Adrenal gland (tissue), 12 donors: Measurements from ENCODE around the gene LEF1. TPM values are rescaled to one million over a fixed set of nuclear protein-coding genes. Genes with fewer than 3 reads are reported as not detected.

Source experiments
- DNase-seq, 7 donors: peaks; one replicate each; pipeline ENCODE4 v3.0.0-alpha.2; 2019 to 2020
- H3K27ac ChIP-seq, 5 donors: fragments of 200-600 bp; sonication (generic) in 4 of 5; 1 replicate in 3 of 5; 2 replicates in 2 of 5; pipeline versions ENCODE4 v1.5.1 to v1.8.0; 2016 to 2020; ENCODE audit warnings: mild to moderate bottlenecking in 1 of 5
- H3K27me3 ChIP-seq: fragments of 200-600 bp; 2 replicates; pipeline ENCODE4 v1.8.0; 2021
- H3K36me3 ChIP-seq, 2 donors: fragments of 200-600 bp; replicated peaks in 1 of 2; 1 replicate in 1 of 2; 2 replicates in 1 of 2; pipeline versions ENCODE4 v1.5.1 to v1.8.0; 2018 to 2022
- H3K4me1 ChIP-seq, 2 donors: fragments of 200-600 bp; replicated peaks in 1 of 2; 1 replicate in 1 of 2; 2 replicates in 1 of 2; pipeline versions ENCODE4 v1.5.1 to v1.8.0; 2018 to 2021
- H3K4me3 ChIP-seq, 4 donors: fragments of 200-600 bp; sonication (generic) in 3 of 4; one replicate each; pipeline ENCODE4 v1.5.1; 2016 to 2018
- H3K9me3 ChIP-seq, 3 donors: fragments of 200-600 bp; sonication (generic) in 1 of 3; replicated peaks in 1 of 3; 1 replicate in 2 of 3; 2 replicates in 1 of 3; pipeline versions ENCODE4 v1.5.1 to v1.8.0; 2016 to 2021
- CTCF ChIP-seq, 6 experiments: fragments of 450-650 bp in 4 of 6; fragments of 200-600 bp in 2 of 6; sonication (generic) in 1 of 6; IDR thresholded peaks; 1 replicate in 5 of 6; 2 replicates in 1 of 6; pipeline versions ENCODE4 v1.5.1 to v1.8.0; 2016 to 2021; ENCODE audit warnings: antibody characterized with exemption in 6 of 6, mild to moderate bottlenecking in 2 of 6, moderate library complexity in 1 of 6
- POLR2A ChIP-seq, 2 donors: fragments of 450-650 bp; IDR thresholded peaks; one replicate each; pipeline ENCODE4 v1.6.1; 2017; ENCODE audit warnings: antibody characterized with exemption in 2 of 2, mild to moderate bottlenecking in 2 of 2, moderate library complexity in 1 of 2
- WGBS, 4 donors: extraction: QIAGEN DNeasy Blood & Tissue Kit in 2 of 4; methylation state at CpG; one replicate each; pipeline versions ENCODE4 v1.1.5 to v1.1.7; 2013 to 2017; 5-methylcytosine and 5-hydroxymethylcytosine counted together
- intact Hi-C, 2 donors: fragments of 100-400 bp; cut with DNase I; formaldehyde crosslinking; loops; one replicate each; pipeline versions ENCODE4 v1.14.1 to v1.15.0; 2022 to 2023
- polyA plus RNA-seq, 3 donors: library from polyadenylated mRNA; stranded (reverse); fragments of 200-250 nt in 2 of 3; fragments of 350-450 nt in 1 of 3; fragmentation: Illumina TruSeq in 1 of 3; extraction: RNeasy Lipid Tissue Mini Kit (QIAGEN cat#74804) in 1 of 3; gene quantifications; one replicate each; pipeline ENCODE4 v1.2.3, GENCODE V29; 2013 to 2014
- total RNA-seq, 9 donors: library from RNA; depleted of rRNA in 4 of 9; stranded (reverse); fragments of >200 nt in 4 of 9; fragments of 120-200 nt in 1 of 9; fragmentation: NEBNext Ultra II Directional in 1 of 9; extraction: Animal tissue kit (Norgen Biotek cat#: 25700) in 1 of 9; gene quantifications; one replicate each; pipeline versions ENCODE4 v1.1.0 to v1.2.4, GENCODE V29; 2013 to 2023
- donor health status: healthy with polysubstance abuse.
- donor health status: Bipolar disorder and iron deficiency.
- donor health status: DM: yes; HTN: yes; CAD: no.
- donor health status: DM: no; HTN: no; CAD: no.
- donor health status: DM: no; HTN: no; CAD: no.
- donor health status: DM: yes; HTN: yes; CAD: no.

LEF1 gene
- total and polyA plus RNA-seq, 12 donors, result 6.1 to 78.2 (median 41.5) TPM

DNA sequence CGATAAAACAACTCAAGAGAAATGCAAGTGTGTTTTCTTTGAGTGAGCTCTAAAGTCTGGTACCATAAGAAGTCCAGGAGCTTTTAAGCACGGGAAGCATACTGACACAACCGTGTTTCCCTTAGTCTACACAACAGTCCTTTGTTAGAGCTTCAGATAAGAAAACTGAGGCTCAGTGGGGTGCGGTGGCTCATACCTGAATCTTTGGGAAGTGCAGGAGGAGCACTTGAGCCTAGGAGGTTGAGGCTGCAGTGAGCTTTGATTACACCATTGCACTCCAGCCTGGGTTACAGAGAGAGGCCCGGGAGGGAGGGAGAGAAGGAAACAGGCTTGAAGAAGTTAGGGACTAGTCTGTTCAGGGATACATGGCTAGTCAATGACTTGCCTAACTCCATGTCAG lies 21.9 kb downstream of the LEF1 start:
- TF ChIP-seq CTCF (IDR thresholded peaks at IDR 0.05) (no peak), POLR2A (IDR thresholded peaks at IDR 0.05) (no peak)
- no peaks in the 10 kb centered on the region for H3K36me3 ChIP-seq
- intact Hi-C loops, result no loop called here

GRCh38 chr4:108146336-108146735 lies 22.4 kb downstream of the LEF1 start:
- Histone ChIP-seq H3K27me3 (no peaks in the 10 kb centered on the region), H3K9me3 (no peaks in the 10 kb centered on the region), H3K27ac (no peak overlapping the region), H3K36me3 (no peaks in the 10 kb centered on the region), H3K4me1 (no peaks in the 10 kb centered on the region), H3K4me3 (no peak overlapping the region)
- no peak for TF ChIP-seq CTCF (IDR thresholded peaks at IDR 0.05)
- TF ChIP-seq POLR2A (IDR thresholded peaks at IDR 0.05), result no peak
- 95 to 98% (median 96%) methylated on average over 3 of the region's 3 CpGs for WGBS, 4 donors
- DNase-seq, result no peak
- intact Hi-C loops, result no loop called here

More for the DNA sequence above, 21.9 kb downstream of the LEF1 start:
- no peaks in the 10 kb centered on the region for H3K27me3 ChIP-seq
- H3K4me3 ChIP-seq, result no peak overlapping the region
- no peak overlapping the region for H3K27ac ChIP-seq
- no peak for DNase-seq
- 74 to 89% (median 78%) methylated on average over 5 of the region's 5 CpGs for WGBS, 4 donors
- no peaks in the 10 kb centered on the region for H3K4me1 ChIP-seq
- no peaks in the 10 kb centered on the region for H3K9me3 ChIP-seq

GRCh38 chr4:108144451-108144850 lies 24.3 kb downstream of the LEF1 start:
- Histone ChIP-seq H3K27me3 (no peaks in the 10 kb centered on the region), H3K4me3 (no peak overlapping the region), H3K36me3 (no peaks in the 10 kb centered on the region), H3K27ac (peak overlapping the region in 1 of 5 donors; percentile 10), H3K4me1 (no peaks in the 10 kb centered on the region), H3K9me3 (no peaks in the 10 kb centered on the region)
- 35 to 55% (median 45%) methylated on average over 3 of the region's 3 CpGs for WGBS, 4 donors
- intact Hi-C loops, result no loop called here
- peak in 3 of 7 donors; percentile 18 to 45 (median 42) for DNase-seq
- TF ChIP-seq CTCF (IDR thresholded peaks at IDR 0.05) (no peak), POLR2A (IDR thresholded peaks at IDR 0.05) (no peak)

GRCh38 chr4:108143515-108143914 lies 25.2 kb downstream of the LEF1 start:
- Histone ChIP-seq H3K36me3 (no peaks in the 10 kb centered on the region), H3K4me1 (no peaks in the 10 kb centered on the region), H3K4me3 (no peak overlapping the region), H3K9me3 (no peaks in the 10 kb centered on the region), H3K27ac (peak overlapping the region in 1 of 5 donors; percentile 10), H3K27me3 (no peaks in the 10 kb centered on the region)
- 61 to 72% (median 65%) methylated on average over 4 of the region's 4 CpGs for WGBS, 4 donors
- DNase-seq, result no peak
- intact Hi-C loops, result no loop called here
- TF ChIP-seq CTCF (IDR thresholded peaks at IDR 0.05) (no peak), POLR2A (IDR thresholded peaks at IDR 0.05) (no peak)
